DOHH2 (cell line): ENCODE data around the gene GAREM1.

Experiments
- CTCF ChIP-seq: fragments of 200-600 bp; sonication (generic); IDR thresholded peaks from one replicate; pipeline ENCODE4 v1.5.1; 2014; ENCODE audit warnings: antibody characterized with exemption, mild to moderate bottlenecking, low read depth, low read length; ENCODE audit not compliant: poor library complexity, severe bottlenecking
- EZH2phosphoT487 ChIP-seq: fragments of 200-600 bp; sonication (generic); IDR thresholded peaks from 2 replicates; pipeline ENCODE4 v1.6.1; 2017; ENCODE audit warnings: borderline replicate concordance, mild to moderate bottlenecking, antibody characterized with exemption, low read length, moderate library complexity, mixed read lengths

GRCh38 chr18:32346671-32347070 lies 124.0 kb downstream of the GAREM1 start:
- no peak for TF ChIP-seq CTCF
- TF ChIP-seq EZH2phosphoT487, result no peak
